Right atrium auricular region (tissue), 2 donors: ENCODE data around the gene COMMD6. TPM values are rescaled to one million over a fixed set of nuclear protein-coding genes. Genes with fewer than 3 reads are reported as not detected.

Experiments
- DNase-seq: peaks from one replicate; pipeline ENCODE4 v3.0.0-alpha.2; 2019; ENCODE audit warnings: low spot score
- H3K27ac ChIP-seq, 2 donors: fragments of 200-600 bp; sonication (generic); 1 replicate in 1 of 2; 2 replicates in 1 of 2; pipeline ENCODE4 v1.5.1; 2016 to 2019
- H3K27me3 ChIP-seq, 2 donors: fragments of 200-600 bp; sonication (generic); one replicate each; pipeline versions ENCODE4 v1.5.1 to v1.6.0; 2017 to 2019
- H3K36me3 ChIP-seq: fragments of 200-600 bp; sonication (generic); one replicate; pipeline ENCODE4 v1.5.1; 2016
- H3K4me1 ChIP-seq, 2 donors: fragments of 200-600 bp; sonication (generic); one replicate each; pipeline versions ENCODE4 v1.5.1 to v1.6.0; 2017 to 2019
- H3K4me3 ChIP-seq, 2 donors: fragments of 200-600 bp; sonication (generic); 1 replicate in 1 of 2; 2 replicates in 1 of 2; pipeline ENCODE4 v1.5.1; 2017 to 2019; ENCODE audit warnings: mild to moderate bottlenecking in 1 of 2, moderate library complexity in 1 of 2
- H3K9me3 ChIP-seq, 2 donors: fragments of 200-600 bp; sonication (generic); one replicate each; pipeline ENCODE4 v1.5.1; 2019
- CTCF ChIP-seq, 2 donors: fragments of 200-600 bp; sonication (generic); IDR thresholded peaks; one replicate each; pipeline ENCODE4 v1.5.1; 2019; ENCODE audit warnings: antibody characterized with exemption in 2 of 2
- total RNA-seq, 2 donors: library from RNA; depleted of rRNA; stranded (reverse); fragments of >200 nt; gene quantifications; one replicate each; pipeline ENCODE4 v1.1.0, GENCODE V29; 2016

COMMD6 gene
- total RNA-seq, 2 donors from 2014 or later = 48.1 to 89.4 TPM

DNA sequence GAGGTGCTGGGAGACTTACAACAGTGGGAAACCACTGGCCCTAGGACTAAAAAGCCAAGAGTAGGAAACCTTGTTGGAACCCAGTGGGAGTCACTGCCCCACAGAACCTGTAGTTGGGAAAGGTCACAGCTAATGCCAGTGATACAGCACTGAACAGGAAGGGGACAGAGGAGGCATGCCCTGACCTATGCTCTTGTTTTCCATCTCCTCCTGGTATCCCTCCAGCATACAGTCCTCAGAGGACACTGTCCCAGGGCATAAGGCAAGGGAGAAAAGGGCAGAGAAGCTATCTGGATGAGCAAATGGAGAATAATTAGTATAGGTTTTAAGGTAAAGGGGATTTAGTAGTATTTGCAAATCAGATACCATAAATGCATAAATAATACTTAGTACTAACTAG is 44.5 kb downstream of the COMMD6 start:
- Histone ChIP-seq H3K4me3 (no peak overlapping the region), H3K27me3 (no peaks in the 10 kb centered on the region), H3K4me1 (no peaks in the 10 kb centered on the region), H3K9me3 (no peaks in the 10 kb centered on the region), H3K36me3 (no peaks in the 10 kb centered on the region), H3K27ac (no peak overlapping the region)
- DNase-seq = no peak
- no peak for TF ChIP-seq CTCF (IDR thresholded peaks at IDR 0.05)

DNA sequence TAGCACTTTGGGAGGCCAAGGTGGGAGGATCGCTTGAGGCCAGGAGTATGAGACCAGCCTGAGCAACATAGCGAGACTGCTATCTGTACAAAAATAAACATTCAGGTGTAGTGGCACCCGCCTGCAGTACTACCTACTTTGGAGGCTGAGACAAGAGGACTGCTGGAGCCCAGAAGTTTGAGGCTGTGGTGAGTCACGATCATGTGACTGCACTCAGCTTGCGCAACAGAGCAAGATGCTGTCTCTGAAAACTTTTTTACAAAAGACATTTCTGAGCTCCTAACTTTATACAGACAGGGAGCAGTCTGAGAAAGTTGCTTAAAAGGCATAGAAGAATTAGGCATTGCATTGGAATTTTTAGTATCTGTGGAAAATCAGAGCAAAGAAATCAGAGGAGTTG is 45.3 kb downstream of the COMMD6 start:
- Histone ChIP-seq H3K27me3 (no peaks in the 10 kb centered on the region), H3K4me3 (no peak overlapping the region), H3K4me1 (no peaks in the 10 kb centered on the region), H3K27ac (no peak overlapping the region), H3K9me3 (no peaks in the 10 kb centered on the region), H3K36me3 (no peaks in the 10 kb centered on the region)
- TF ChIP-seq CTCF (IDR thresholded peaks at IDR 0.05) = no peak
- no peak for DNase-seq

DNA sequence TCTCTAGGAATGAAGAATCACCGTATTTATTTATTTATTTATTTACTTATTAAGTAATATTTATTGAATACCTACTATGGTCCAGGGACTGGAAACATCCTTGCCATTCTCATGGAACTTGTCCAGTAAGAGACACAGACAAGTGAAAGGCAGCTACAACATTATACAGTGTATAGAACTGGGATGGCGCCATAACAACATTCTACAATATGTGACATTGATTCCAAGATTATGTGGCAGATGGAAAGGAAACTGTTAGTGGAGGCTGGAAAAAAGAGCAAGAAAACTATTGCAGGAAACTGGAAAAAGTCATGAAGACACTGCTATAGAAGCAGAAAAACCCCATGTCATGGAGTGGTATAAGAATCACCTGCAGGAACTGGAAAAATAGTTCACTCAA is 46.3 kb downstream of the COMMD6 start:
- DNase-seq = no peak
- H3K4me1 ChIP-seq = no peaks in the 10 kb centered on the region
- no peaks in the 10 kb centered on the region for H3K36me3 ChIP-seq
- no peaks in the 10 kb centered on the region for H3K27me3 ChIP-seq
- TF ChIP-seq CTCF (IDR thresholded peaks at IDR 0.05) = no peak
- H3K9me3 ChIP-seq = no peaks in the 10 kb centered on the region
- H3K27ac ChIP-seq = no peak overlapping the region
- H3K4me3 ChIP-seq = no peak overlapping the region

- Histone ChIP-seq H3K27me3 (no peaks in the 10 kb centered on the region), H3K36me3 (no peaks in the 10 kb centered on the region), H3K27ac (no peak overlapping the region), H3K4me1 (no peaks in the 10 kb centered on the region), H3K9me3 (no peaks in the 10 kb centered on the region), H3K4me3 (no peak overlapping the region)
- TF ChIP-seq CTCF (IDR thresholded peaks at IDR 0.05) = no peak
- DNase-seq = no peak
These were observed 48.0 kb downstream of the COMMD6 start for GRCh38 chr13:75489502-75490263.

GRCh38 chr13:75486146-75487062 is 51.2 kb downstream of the COMMD6 start:
- no peak for DNase-seq
- Histone ChIP-seq H3K4me3 (no peak overlapping the region), H3K36me3 (no peaks in the 10 kb centered on the region), H3K27me3 (no peaks in the 10 kb centered on the region), H3K27ac (no peak overlapping the region), H3K4me1 (no peaks in the 10 kb centered on the region), H3K9me3 (no peaks in the 10 kb centered on the region)
- TF ChIP-seq CTCF (IDR thresholded peaks at IDR 0.05) = no peak
